ENCODE data around the gene CWC22. TPM values are rescaled to one million over a fixed set of nuclear protein-coding genes. Genes with fewer than 3 reads are reported as not detected.
"Not testable (repeated sequence)": the region's sequence is repeated elsewhere in the genome, so short reads cannot be mapped to it uniquely, and the experiment has no call there.

The CWC22 gene
- total RNA-seq, 1 donor from 2014 or later, result 17.2 TPM

- no peak for DNase-seq (ENCODE audit: extremely low read depth, low read depth, low spot score)
Measured at GRCh38 chr2:180004731-180005130, 2.4 kb downstream of the CWC22 start.

DNA sequence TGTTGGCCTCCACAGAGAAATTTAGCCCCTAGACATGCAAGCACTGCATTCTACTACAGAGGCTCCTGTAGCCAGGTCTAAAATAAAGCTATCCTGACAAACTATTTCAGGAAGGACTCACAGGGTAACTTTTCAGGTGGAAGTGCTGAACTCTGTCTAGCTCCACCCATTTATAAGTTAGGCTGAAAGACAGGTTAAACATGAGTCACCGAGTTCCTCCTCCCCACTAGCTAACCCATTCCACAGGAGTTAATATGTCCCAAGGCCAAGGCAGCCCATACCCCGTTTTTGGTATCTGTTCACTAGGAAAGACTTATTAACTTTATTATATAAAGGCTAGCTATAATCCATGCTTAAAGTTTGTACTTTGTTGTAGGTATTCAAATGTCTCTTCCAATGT is 3.5 kb downstream of the CWC22 start:
- no peak for DNase-seq (ENCODE audit: extremely low read depth, low read depth, low spot score)

DNA sequence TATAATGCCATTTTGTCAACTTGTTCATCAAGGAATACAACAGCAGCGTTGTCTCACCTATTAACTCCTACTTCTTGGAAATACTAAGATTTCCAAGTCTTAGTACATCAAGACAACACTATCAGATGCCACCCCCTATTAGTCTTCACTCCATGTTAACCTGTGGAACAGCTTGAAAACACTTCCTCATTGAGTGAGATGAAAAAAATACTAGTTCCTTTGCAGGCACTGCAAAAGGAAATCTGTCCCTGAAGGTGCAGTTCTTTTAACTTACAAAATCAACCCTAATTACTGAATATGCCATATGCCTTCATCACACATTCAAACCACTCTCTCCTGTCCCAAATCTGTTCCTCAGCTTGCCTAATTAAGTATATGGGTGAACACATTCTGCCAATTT is 4.0 kb downstream of the CWC22 start:
- no peak for DNase-seq (ENCODE audit: extremely low read depth, low read depth, low spot score)

- no peak for DNase-seq (ENCODE audit: extremely low read depth, low read depth, low spot score)
Measured at GRCh38 chr2:180002198-180002770, 4.8 kb downstream of the CWC22 start.

DNA sequence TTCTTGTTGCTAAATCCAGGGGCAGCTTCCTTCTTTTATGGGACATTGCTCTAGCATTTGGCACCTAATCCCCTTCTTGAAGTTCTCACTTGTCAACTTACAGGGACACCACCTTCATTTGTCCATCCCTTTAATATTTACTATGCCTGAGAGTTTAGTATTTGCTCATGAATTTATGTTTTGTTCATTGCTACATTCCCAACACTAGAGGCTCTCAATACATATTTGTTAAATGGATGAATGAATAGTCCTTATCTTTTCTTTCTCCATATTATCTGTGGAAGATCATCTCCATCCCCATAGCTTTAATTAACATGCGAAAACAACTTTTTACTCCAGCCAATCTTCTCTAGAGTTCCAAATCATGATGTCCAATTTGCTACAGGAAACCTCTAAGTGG is 5.4 kb downstream of the CWC22 start:
- no peak for DNase-seq (ENCODE audit: extremely low read depth, low read depth, low spot score)

- DNase-seq (ENCODE audit: extremely low read depth, low read depth, low spot score), result no peak
Measured at GRCh38 chr2:180000434-180000833, 6.7 kb downstream of the CWC22 start.

- DNase-seq (ENCODE audit: extremely low read depth, low read depth, low spot score), result no peak
Measured at GRCh38 chr2:179999000-179999399, 8.1 kb downstream of the CWC22 start.

DNA sequence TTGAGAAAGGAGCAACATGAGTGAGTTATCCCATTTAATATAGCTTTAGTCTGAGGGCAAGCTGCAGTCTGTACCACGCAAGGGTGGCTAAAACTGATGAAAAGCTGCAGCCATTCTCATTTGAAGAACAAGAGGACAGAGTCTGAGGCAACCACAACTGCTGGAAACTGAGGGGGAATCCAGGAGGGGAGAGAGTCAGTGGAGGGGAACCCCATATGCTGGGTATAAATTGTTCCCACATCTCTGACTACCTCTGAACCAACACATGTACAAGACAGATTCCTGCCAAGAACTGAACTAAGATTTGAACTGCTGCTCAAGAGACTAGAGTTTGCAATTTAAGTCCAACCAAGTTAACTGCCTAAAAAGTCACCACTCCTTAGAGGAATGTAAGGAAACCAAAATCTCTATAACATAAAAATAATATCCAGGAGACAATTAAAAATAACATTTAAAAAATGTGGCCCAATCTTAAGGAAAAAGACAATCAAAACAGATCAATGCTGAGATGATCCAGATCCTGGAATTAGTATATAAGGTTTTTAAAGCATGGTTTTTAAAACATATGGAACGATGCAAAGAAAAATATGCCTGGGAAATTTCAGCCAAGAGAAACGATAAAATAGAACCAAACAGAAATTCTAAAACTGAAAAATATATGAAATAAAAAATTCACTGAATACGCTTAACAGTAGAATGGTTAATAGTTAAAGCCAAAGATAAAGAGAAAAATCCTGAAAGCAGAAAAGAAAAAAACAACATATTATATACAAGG is 11.2 kb downstream of the CWC22 start:
- no peak for DNase-seq (ENCODE audit: extremely low read depth, low read depth, low spot score)

DNA sequence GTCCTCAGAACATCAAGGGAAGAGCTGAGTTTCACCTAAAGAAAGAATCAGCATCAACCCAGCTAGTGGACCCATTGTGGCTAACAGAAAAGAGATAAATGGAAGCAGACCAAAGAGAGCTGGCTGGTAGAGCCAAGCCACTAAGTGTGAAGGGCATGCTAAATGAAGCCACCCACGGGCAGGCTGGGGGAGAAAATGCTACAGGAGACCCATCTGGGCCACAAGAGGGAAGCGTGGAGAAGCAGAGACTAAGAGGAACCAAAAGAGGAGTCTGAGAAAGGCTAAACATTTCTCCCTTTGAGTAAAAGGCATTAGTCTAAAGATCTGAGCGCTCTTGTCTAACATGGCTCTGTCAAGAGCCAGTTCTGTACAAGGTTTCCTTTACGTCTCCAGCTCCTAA is 15.8 kb downstream of the CWC22 start:
- no peak for DNase-seq (ENCODE audit: extremely low read depth, low read depth, low spot score)

DNA sequence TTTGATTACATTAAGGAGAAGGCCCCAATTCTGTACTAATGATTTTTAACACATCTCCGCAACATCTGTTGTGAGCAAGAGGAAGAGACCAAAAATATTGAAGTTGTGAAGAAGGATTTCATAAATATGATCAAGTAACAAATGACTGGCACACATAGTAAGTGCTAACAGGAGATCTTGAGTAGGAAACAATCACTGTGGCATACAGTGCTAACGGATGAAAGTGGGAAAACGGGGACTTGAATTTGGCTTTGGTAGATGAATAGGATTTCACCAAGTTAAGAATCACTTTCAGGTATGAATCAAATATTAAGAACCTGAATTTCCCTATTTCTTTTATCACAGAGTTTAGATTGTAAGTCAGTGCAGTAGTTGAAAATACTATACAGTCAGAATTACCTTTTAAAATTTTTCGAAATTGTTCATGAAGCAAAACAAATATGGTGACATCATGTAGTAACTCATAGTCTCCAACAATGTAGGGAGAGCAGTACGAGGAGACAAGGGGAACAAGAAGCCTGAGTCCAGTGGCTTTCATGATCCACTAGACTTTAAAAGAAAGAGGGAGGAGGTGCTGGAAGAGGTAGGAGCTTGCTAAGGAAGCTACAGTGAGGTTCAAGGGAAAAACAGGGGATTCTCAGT is 16.3 kb downstream of the CWC22 start:
- no peak for DNase-seq (ENCODE audit: extremely low read depth, low read depth, low spot score)

DNA sequence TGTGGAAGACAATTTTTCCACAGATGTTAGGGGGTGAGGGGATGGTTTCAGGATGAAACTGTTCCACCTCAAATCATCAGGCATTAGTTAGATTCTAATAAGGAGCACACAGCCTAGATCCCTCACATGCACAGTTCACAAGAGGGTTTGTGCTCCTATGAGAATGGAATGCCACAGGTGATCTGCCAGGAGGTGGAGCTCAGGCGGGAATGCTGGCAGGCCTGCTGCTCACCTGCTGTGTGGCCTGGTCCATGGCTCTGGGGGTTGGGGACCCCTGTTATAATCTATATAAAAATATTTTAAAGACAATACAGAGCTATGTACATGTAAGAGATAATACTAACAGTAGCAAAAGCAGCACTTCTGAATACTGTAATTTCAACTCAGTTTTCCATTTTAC is 19.2 kb downstream of the CWC22 start:
- no peak for DNase-seq (ENCODE audit: extremely low read depth, low read depth, low spot score)

- DNase-seq (ENCODE audit: extremely low read depth, low read depth, low spot score), result no peak
Measured at GRCh38 chr2:179985163-179985820, 21.8 kb downstream of the CWC22 start.

DNA sequence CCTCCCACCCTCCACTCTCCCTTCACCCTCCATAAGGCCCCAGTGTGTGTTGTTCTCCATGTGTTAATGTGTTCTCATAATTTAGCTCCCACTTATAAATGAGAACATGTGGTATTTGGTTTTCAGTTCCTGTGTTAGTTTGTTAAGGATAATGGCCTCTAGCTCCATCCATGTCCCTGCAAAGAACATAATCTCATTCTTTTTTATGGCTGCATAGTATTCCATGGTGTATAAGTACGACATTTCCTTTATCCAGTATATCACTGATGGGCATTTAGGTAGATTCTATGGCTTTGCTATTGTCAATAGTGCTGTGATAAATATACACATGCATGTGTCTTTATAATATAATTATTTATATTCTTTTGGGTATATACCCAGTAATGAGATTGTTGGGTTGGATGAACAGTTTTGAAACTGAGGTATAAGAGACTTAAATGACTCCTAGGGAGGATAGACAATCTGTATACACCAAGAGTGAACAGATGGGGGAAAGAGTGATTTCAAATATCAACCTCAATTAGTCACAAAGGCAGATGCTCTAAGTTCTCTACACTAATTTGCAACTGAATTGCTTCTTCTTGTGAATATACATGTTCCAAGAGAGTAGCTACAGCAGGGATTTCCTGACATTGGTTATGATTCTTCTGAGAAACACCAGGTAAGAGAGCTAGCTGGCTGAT is 23.7 kb downstream of the CWC22 start:
- DNase-seq (ENCODE audit: extremely low read depth, low read depth, low spot score), result no peak

DNA sequence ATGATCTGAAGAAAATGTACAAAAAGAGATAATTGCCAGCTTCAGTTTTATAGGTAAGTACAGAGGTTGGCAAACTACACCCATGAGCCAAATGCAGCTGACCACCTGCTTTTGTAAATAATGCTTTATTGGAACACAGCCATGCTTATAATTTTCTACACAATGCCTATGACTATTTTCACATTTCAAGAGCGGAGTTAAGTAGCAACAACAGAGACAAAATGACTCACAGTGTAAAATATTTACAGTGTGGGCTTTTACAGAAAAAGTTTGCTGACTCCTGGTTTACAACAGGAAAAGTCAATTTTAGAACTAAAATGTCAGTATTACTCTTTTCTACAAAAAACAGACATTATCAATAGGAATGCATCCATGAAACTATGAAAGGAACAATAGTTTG is 26.0 kb downstream of the CWC22 start:
- peak; percentile 4 for DNase-seq (ENCODE audit: extremely low read depth, low read depth, low spot score)

DNA sequence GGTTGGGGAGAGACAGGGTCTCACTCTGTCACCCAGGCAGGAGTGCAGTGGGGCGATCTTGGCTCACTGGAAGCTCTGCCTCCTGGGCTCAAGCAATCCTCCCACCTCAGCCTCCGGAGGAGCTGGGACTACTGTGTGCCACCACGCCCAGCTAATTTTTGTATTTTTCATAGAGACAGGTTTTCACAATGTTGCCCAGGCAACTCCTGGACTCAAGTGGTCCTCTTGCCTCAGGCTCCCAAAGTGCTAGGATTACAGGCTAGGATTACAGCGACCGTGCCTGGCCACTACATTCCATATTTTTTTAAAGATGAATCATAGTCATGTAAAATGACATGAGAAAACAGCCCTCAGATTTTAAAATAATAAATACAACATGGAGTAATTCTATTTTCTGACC is 32.3 kb downstream of the CWC22 start:
- no peak for DNase-seq (ENCODE audit: extremely low read depth, low read depth, low spot score)

- no peak for DNase-seq (ENCODE audit: extremely low read depth, low read depth, low spot score)
Measured at GRCh38 chr2:179966778-179967394, 40.2 kb downstream of the CWC22 start.

DNA sequence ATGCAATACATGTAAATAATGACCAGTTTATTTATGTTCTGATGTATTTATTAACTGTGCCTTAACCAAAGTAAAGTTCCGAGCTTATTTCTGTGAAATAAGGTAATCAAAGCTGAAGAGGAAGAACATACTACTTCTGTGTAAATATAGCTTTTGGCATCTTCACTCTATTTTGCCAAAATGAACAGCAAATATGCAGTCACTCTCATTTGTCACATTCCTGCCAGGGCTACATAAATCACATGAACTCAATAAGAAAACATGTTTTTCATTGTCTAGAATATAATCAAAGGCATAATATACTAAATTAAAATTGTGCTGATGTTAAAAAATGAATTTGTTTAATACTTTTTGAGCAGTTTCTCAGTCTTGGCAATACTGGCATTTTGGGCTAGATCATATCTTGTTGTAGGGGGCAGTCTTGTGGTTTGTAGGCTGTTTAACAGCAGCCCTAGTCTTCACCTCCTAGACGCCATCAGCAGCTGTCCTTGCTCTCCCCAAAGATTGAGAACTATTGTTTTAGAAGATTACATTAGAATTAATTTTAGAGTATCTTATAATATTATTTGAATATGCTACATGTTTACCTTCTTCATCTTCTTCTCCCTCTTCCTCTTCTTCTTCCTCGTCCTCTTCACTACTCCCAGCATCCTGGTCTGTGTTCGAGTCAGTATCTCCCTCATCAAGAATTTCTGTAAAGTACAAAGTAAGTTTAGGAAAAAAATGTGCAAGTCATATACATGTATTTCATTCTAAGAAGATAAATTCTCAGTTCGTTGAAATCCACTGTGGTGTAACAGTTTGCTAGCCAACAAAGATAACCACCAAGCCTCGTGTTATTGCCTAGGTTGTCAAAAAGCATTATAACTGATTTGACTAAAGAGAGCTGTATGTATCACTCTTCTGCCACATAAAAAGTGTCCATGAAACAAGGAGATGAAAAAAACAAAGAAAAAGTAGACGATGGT is 41.5 kb downstream of the CWC22 start:
- DNase-seq (ENCODE audit: extremely low read depth, low read depth, low spot score), result no peak

- no peak for DNase-seq (ENCODE audit: extremely low read depth, low read depth, low spot score)
Measured at GRCh38 chr2:179963626-179964025, 43.5 kb downstream of the CWC22 start.

DNA sequence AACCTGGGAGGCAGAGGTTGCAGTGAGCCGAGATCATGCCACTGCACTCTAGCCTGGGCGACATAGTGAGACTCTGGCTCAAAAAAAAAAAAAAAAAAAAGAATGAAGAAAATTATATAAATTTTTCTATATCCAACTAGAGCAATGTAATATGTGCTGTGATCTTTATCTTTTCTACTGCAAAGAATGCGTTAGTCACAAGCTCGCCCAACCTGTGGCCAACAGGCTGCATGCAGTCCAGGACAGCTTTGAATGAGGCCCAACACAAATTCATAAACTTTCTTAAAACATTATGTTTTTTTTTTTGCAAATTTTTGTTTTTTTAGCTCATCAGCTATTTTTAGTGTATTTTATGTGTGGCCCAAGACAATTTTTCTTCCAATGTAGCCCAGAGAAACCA is 48.8 kb downstream of the CWC22 start:
- not testable (repeated sequence) for DNase-seq (ENCODE audit: extremely low read depth, low read depth, low spot score)
